ENCODE results near the gene KCNQ5.

Gene KCNQ5

GRCh38 chr6:72911463-72912155 lies 289.7 kb downstream of the KCNQ5 start:
- DNase-seq (ENCODE audit: low spot score): no peak

DNA sequence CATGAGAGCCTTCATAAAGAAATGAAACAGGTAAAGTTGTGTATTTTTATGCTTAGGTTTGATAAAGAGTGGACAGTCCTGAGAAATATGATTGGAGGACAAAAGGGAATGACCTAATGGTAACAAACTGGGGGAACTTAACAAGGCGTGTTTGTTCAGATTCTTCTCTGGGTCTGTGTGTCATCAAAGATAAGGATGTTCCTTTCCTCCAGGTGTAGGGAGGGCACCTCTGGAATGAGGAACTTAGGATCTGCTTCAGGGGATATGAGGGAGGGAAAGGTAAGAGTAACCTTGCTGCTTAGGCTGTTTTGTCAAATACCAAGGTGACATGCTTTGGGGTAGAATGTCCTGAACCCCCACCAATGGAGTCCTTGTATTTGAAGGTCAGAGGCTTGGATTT lies 291.9 kb downstream of the KCNQ5 start:
- no peak for DNase-seq (ENCODE audit: low spot score)

- no peak for DNase-seq (ENCODE audit: low spot score)
These were observed 294.4 kb downstream of the KCNQ5 start for GRCh38 chr6:72916298-72916697.

GRCh38 chr6:72916906-72917305 lies 295.0 kb downstream of the KCNQ5 start:
- DNase-seq (ENCODE audit: low spot score): no peak

DNA sequence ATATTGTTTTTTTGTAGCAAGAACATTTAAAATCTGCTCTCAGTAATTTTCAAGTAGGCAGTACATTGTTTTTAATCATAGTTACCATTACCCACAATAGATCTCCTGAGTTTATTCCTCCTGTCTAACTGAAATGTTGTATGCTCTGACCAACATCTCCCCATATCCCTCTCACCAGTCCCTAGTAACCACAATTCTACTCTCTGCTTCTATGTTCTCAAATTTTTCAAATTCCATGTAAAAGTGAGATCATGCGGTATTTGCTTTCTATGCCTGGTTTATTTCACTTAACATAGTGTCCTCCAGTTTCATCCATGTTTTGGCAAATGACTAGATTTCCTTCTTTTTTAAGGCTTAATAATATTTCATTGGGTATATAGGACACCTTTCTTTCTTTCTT lies 300.5 kb downstream of the KCNQ5 start:
- no peak for DNase-seq (ENCODE audit: low spot score)

DNA sequence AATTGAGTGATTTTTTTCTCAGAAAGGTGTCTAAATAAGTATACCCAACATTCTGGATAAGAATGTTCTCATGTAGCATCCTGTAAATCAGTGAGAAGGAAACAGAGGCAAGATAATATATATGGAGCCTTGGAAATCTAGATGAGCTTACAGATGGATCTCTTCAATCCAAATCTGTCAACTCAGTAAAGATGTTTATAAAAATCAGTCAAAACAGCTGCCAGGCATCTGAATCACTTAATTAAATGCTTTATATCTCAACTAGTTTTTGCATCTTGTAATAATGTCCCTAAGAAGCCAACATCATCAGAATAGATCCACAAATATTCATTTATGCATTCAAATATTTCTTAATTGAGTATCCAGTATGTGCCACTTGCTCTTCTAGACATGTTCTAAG lies 303.3 kb downstream of the KCNQ5 start:
- DNase-seq (ENCODE audit: low spot score): no peak

DNA sequence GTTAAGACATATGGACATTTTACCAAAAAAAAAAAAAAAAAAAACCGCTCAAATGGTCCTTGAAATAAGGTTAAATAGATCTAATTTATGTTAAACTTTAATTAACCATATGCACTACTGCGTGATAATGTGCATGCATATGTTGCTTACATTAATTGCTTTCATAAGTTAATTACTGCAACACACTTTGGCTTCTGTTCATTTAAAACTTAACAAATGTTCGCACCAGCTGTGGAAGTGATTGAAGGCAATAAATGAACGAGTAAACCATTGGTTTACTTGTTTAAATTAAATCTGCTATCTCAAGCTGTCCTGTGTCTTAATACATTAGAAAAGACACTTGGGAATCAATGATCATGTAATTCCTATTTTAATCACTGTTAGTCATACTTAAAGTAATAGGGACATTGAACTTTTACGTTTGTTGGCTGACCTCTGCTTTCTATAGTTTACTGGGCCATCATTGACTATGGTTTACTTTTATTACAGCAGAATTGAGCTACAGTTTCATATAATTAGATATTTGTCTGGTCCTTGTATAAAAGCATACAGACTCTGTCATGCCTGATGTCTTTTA lies 308.8 kb downstream of the KCNQ5 start:
- no peak for DNase-seq (ENCODE audit: low spot score)

- no peak for DNase-seq (ENCODE audit: low spot score)
These were observed 309.5 kb downstream of the KCNQ5 start for GRCh38 chr6:72931325-72931887.

- no peak for DNase-seq (ENCODE audit: low spot score)
These were observed 311.4 kb downstream of the KCNQ5 start for GRCh38 chr6:72933233-72933632.

- no peak for DNase-seq (ENCODE audit: low spot score)
These were observed 315.1 kb downstream of the KCNQ5 start for GRCh38 chr6:72936766-72937559.

GRCh38 chr6:72938104-72938503 lies 316.2 kb downstream of the KCNQ5 start:
- no peak for DNase-seq (ENCODE audit: low spot score)

DNA sequence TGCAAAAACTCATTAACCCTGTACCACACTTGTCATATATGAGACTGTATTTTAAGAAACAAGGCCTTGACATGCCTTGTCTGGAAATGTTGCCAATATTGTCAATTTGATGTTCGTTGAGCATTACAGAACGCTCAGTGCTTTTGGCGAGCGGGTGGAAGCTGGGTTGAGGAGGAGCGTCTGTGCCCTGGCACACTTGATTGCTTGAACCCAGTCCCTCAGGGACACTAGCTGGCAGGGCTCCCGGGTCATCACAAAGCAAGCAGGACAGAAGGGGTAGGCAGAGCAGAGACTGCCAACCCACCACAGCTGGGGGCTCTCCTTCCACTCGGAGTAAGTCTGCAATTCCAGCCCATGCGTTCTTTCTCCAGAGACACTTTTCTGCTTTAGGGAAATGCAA lies 317.1 kb downstream of the KCNQ5 start:
- no peak for DNase-seq (ENCODE audit: low spot score)

GRCh38 chr6:72940265-72940664 lies 318.4 kb downstream of the KCNQ5 start:
- no peak for DNase-seq (ENCODE audit: low spot score)

DNA sequence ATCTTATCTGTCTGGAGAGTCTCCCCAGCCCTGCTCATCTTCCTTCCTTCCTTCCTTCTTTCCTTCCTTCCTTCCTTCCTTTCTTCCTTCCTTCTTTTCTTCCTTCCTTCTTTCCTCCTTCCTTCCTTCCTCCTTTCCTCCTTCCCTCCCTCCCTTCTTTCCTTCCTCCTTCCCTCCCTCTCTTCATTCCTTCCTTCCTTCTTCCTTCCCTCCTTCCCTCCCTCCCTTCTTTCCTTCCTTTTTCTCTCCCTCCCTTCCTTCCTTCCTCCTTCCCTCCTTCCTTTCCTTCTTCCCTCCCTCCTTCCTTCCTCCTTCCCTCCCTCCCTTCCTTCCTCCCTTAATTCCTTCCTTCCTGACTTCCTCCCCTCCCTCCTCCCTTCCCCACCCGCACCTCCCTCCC lies 319.4 kb downstream of the KCNQ5 start:
- no peak for DNase-seq (ENCODE audit: low spot score)

GRCh38 chr6:72941751-72942150 lies 319.9 kb downstream of the KCNQ5 start:
- DNase-seq (ENCODE audit: low spot score): no peak

DNA sequence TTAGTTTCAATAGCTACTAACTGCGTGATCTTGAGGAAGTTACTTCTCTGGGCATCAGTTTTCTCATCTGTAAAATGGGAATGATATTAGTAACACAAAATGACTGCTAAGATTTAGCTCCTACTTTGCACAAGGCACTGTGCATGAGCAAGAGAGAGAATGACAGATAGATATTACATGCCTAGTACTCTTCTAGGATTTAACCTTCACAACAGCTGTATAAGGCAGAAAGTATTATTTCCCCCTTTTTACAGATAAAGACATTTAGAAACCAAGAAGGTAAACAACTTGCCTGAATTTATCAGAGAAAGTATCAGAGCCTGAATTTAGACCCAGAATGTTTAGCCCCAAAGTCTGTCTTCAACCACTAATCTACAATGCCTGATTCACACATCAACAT lies 321.8 kb downstream of the KCNQ5 start:
- DNase-seq (ENCODE audit: low spot score): no peak

DNA sequence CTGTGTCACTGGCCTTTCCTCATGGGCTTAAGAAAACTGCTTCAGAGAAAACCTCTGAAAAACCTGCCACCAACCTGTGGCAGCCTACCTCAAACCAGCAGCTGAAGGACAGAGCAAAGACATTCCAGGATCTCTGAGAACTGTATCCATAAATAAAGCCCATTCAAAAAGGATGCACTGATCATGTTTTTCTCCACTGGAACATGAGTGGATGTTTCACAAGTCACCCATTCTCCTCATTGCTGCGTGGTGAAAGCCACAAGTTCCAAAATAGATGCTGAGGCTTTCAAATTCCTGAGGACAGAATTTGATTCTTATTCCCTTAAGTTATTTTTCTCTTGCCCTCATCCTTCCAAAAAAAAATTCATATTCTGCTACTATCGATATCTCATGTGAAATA lies 322.8 kb downstream of the KCNQ5 start:
- DNase-seq (ENCODE audit: low spot score): no peak

DNA sequence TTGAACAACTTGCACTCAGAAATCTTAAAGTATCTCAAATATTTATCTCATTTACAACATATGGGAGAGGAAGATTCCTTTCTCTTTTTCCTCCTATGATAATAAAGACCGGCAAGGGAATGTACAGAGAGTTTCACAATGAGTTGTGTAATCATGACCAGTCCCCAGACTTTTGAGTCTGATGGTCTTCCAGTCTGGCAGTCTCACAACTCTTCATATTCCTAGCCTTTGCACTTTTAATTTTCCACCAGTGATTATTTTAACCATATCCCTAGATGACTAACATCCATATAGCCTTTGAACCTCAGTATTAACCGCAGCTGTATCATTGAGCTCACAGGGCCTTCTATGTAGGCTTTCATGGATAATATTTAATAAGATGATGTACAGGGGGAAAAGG lies 324.9 kb downstream of the KCNQ5 start:
- no peak for DNase-seq (ENCODE audit: low spot score)

GRCh38 chr6:72947534-72947933 lies 325.7 kb downstream of the KCNQ5 start:
- DNase-seq (ENCODE audit: low spot score): no peak

DNA sequence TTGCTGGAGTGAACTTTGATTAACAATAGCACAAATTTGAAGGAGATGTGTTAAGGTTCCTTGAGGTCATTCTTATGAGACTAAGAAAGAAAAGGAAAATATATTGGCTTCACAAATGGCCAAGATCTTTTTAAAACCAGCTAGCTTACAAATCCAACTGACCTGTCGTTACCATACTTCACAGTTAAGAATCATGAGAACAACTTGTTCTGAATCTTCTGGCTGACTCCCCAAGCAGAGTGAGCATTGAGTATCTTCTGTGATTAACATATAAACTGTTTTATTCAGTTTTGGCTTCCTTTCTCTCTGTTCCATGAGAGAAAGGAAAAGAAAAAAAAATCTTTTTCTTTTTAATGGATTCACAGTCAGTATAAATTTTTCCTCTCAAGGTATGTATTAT lies 326.3 kb downstream of the KCNQ5 start:
- DNase-seq (ENCODE audit: low spot score): no peak

DNA sequence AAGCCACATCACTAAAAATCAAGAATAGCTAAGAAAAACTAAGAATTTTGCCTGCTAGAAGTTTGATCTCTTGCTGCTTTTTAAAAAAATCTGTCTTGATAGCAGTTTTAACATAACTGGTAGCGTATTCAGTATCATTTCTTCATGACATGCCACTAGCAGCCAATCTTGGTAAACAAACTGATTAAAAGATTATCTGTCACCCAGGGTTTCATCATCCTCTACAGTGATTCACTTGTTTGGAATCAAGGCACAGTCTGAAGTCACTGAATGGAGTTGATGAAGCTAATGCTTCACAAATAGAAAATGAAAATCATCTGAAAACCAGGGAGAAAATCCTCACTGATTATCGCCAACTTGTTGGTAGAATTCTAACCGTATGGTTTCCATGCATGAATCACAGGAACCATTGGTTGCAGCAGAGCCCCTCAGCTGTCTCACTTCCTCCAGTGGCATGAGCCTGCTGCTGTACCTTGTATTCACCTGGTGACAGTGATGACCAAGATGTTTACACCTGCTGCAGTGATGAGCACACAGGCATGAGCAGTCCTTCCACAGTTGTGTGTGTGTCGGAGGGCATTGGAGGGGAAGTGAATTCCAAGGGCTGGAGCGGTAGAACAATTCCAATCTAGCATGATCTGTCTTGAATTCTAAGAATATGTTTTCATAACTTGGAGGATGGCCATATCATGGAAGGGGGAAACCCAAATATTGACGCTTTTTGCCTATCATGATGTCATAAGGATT lies 328.4 kb downstream of the KCNQ5 start:
- DNase-seq (ENCODE audit: low spot score): no peak
